Endothelial cell of umbilical vein (primary cell): ENCODE results near the gene LGALS4. TPM values are rescaled to one million over a fixed set of nuclear protein-coding genes. Genes with fewer than 3 reads are reported as not detected.
"Not testable (repeated sequence)": the region's sequence is repeated elsewhere in the genome, so short reads cannot be mapped to it uniquely, and the experiment has no call there.

Experiments
- BruUV-seq: library from RNA; stranded (reverse); fragments of 400-500 nt; replicated peaks from 2 replicates; lab custom pipeline; 2021; lab: Mats Ljungman, UMichigan
- CTCF ChIA-PET: fragments of 300-600, 350-600 bp; sonication (Branson Sonifier 250); formaldehyde crosslinking; loops from one replicate; lab custom pipeline; 2021; ENCODE audit warnings: antibody characterized with exemption, inconsistent platforms; lab: Charles Lee
- POLR2A ChIA-PET: fragments of 300-600, 350-600 bp; sonication (Branson Sonifier 250); formaldehyde crosslinking; loops from one replicate; lab custom pipeline; 2021; ENCODE audit warnings: antibody characterized with exemption, inconsistent platforms; lab: Charles Lee
- DNase-seq: peaks from one replicate; pipeline ENCODE4 v3.0.0-alpha.2; 2011; ENCODE audit warnings: low read depth, low spot score
- FAIRE-seq: peaks from 2 replicates; lab custom pipeline; 2011; peaks lifted over from hg19 to GRCh38; lab: Jason Lieb, UNC
- H2AFZ ChIP-seq: 2 replicates; pipeline ENCODE4 v1.6.0; 2012; ENCODE audit warnings: low read depth, low read length, control low read depth, inconsistent platforms
- H3K27ac ChIP-seq: 2 replicates; pipeline ENCODE4 v1.5.1; 2011; ENCODE audit warnings: low read depth, mild to moderate bottlenecking, control low read depth, low read length, moderate library complexity; ENCODE audit not compliant: insufficient read depth
- H3K27me3 ChIP-seq, 2 experiments: 2 replicates each; pipeline versions ENCODE4 v1.6.0 to v1.6.1; 2011; ENCODE audit warnings: low read length in 2 of 2, mixed read lengths in 1 of 2; ENCODE audit not compliant: control insufficient read depth in 2 of 2, insufficient read depth in 2 of 2
- H3K36me3 ChIP-seq, 2 experiments: 2 replicates in 1 of 2; 3 replicates in 1 of 2; pipeline ENCODE4 v1.5.1; 2011; ENCODE audit warnings: low read length in 2 of 2, mild to moderate bottlenecking in 1 of 2, moderate library complexity in 1 of 2; ENCODE audit not compliant: control insufficient read depth in 2 of 2, insufficient read depth in 2 of 2; ENCODE audit errors: extremely low read depth in 1 of 2
- H3K4me1 ChIP-seq: 3 replicates; pipeline ENCODE4 v1.5.1; 2011; ENCODE audit warnings: mild to moderate bottlenecking, low read length; ENCODE audit not compliant: control insufficient read depth, insufficient read depth; ENCODE audit errors: extremely low read depth
- H3K4me2 ChIP-seq: 2 replicates; pipeline ENCODE4 v1.6.1; 2011; ENCODE audit warnings: low read length, control low read depth, mixed read lengths; ENCODE audit not compliant: insufficient read depth
- H3K4me3 ChIP-seq, 3 experiments: fragments of 200-600 bp in 1 of 3; sonication (generic), shearing (Covaris generic) in 1 of 3; replicated peaks in 1 of 3; 2 replicates each; pipeline ENCODE4 v1.5.1; 2011 to 2016; ENCODE audit warnings: control low read depth in 3 of 3, low read length in 3 of 3, mild to moderate bottlenecking in 2 of 3, inconsistent platforms in 1 of 3, low read depth in 1 of 3, moderate library complexity in 1 of 3; ENCODE audit not compliant: insufficient read depth in 1 of 3
- H3K79me2 ChIP-seq: 2 replicates; pipeline ENCODE4 v1.6.0; 2012; ENCODE audit warnings: low read length, inconsistent platforms; ENCODE audit not compliant: control insufficient read depth, insufficient read depth
- H3K9ac ChIP-seq: replicated peaks from 2 replicates; pipeline ENCODE3; 2011; ENCODE audit warnings: low read length, control low read depth; ENCODE audit not compliant: insufficient read depth; ENCODE audit errors: extremely low read depth
- H3K9me1 ChIP-seq: replicated peaks from 3 replicates; pipeline ENCODE4 v1.6.0; 2011; ENCODE audit warnings: mild to moderate bottlenecking, low read length; ENCODE audit not compliant: control insufficient read depth, insufficient read depth; ENCODE audit errors: extremely low read depth
- H3K9me3 ChIP-seq: replicated peaks from 2 replicates; pipeline ENCODE4 v1.5.1; 2012; ENCODE audit warnings: low read length, inconsistent platforms; ENCODE audit not compliant: control insufficient read depth, insufficient read depth
- H4K20me1 ChIP-seq: replicated peaks from 2 replicates; pipeline ENCODE3; 2011; ENCODE audit warnings: mild to moderate bottlenecking, low read length; ENCODE audit not compliant: control insufficient read depth, insufficient read depth; ENCODE audit errors: extremely low read depth
- FOS ChIP-seq: IDR thresholded peaks from 2 replicates; pipeline ENCODE4 v1.6.1; 2011; ENCODE audit warnings: mild to moderate bottlenecking, low read length, moderate library complexity, borderline replicate concordance; ENCODE audit not compliant: insufficient read depth
- GATA2 ChIP-seq: IDR thresholded peaks from 2 replicates; pipeline ENCODE4 v1.7.0; 2011; ENCODE audit warnings: low read depth, mild to moderate bottlenecking, moderate library complexity, mixed read lengths, low read length; ENCODE audit not compliant: insufficient read length, insufficient read depth
- MAX ChIP-seq: IDR thresholded peaks from 2 replicates; pipeline ENCODE4 v1.6.1; 2011; ENCODE audit not compliant: insufficient read depth, insufficient read length
- POLR2A ChIP-seq: IDR thresholded peaks from 2 replicates; pipeline ENCODE4 v1.6.1; 2012; ENCODE audit warnings: low read depth, mild to moderate bottlenecking, control low read depth, low read length
- dilution Hi-C: fragments of 300-500 bp; cut with MboI; formaldehyde crosslinking; loops from one replicate; pipeline ENCODE4 v1.15.0; 2019; ENCODE audit warnings: low sequenced_read_pairs; ENCODE audit not compliant: extremely low pct_ligation_motif_present
- intact Hi-C: fragments of 100-400 bp; cut with micrococcal nuclease; formaldehyde crosslinking; loops from one replicate; pipeline ENCODE4 v1.10.0; 2022
- polyA plus RNA-seq, 4 experiments: library from polyadenylated mRNA; depleted of rRNA in 3 of 4; stranded (reverse) in 3 of 4; unstranded in 1 of 4; fragments of >200 nt; gene quantifications; 2 replicates each; pipeline versions ENCODE4 v1.2.1 to v1.2.3, GENCODE V29; 2011 to 2012; ENCODE audit warnings: missing spikeins in 1 of 4
- total RNA-seq: library from RNA; stranded (reverse); gene quantifications from 2 replicates; pipeline ENCODE4 v1.2.3, GENCODE V29; 2021

LGALS4 gene
- total and polyA plus RNA-seq, 2 donors (not counting 3 experiments of a cell fraction or from before 2014, with no cell fraction given) = 0.19 TPM; not detected in 1

- no TSS peak for BruUV-seq
- TF ChIP-seq MAX (no peak), GATA2 (peak; percentile 53), POLR2A (no peak), FOS (no peak)
- Histone ChIP-seq H3K4me2 (no peak overlapping the region), H3K9me3 (no peaks in the 10 kb centered on the region), H3K36me3 (no peaks in the 10 kb centered on the region), H3K9ac (no peak overlapping the region), H3K9me1 (no peaks in the 10 kb centered on the region), H3K27ac (no peak overlapping the region), H3K27me3 (peaks cover 0 to 5% of the 10 kb centered on the region in 2 experiments), H4K20me1 (no peaks in the 10 kb centered on the region), H3K4me3 (no peak overlapping the region), H3K79me2 (no peaks in the 10 kb centered on the region), H3K4me1 (no peaks in the 10 kb centered on the region), H2AFZ (no peak overlapping the region)
- no peak for DNase-seq
- intact Hi-C loops (no loop called here), dilution Hi-C loops (no loop called here)
- FAIRE-seq = no peak
- CTCF ChIA-PET = interaction anchor here (2.9 kb wide), 1 partner anchor 15 kb away, joined by 9 read pairs; no protein-coding TSS in a partner anchor
- POLR2A ChIA-PET = no interaction called here
Measured at GRCh38 chr19:38784224-38784623, 28.5 kb downstream of the LGALS4 start.

GRCh38 chr19:38782212-38782611 lies 30.5 kb downstream of the LGALS4 start:
- H2AFZ ChIP-seq, FAIRE-seq, H3K36me3 ChIP-seq, DNase-seq, H3K9me3 ChIP-seq, dilution Hi-C loops, H4K20me1 ChIP-seq, H3K4me1 ChIP-seq, H3K79me2 ChIP-seq, H3K27me3 ChIP-seq, H3K4me2 ChIP-seq, H3K9me1 ChIP-seq, POLR2A ChIA-PET, intact Hi-C loops, H3K9ac ChIP-seq, H3K27ac ChIP-seq, BruUV-seq, H3K4me3 ChIP-seq: not testable (repeated sequence)
- CTCF ChIA-PET = interaction anchor here (2.9 kb wide), 1 partner anchor 13 kb away, joined by 9 read pairs; no protein-coding TSS in a partner anchor
